ENCODE measurements around the gene NTSR1. TPM values are rescaled to one million over a fixed set of nuclear protein-coding genes. Genes with fewer than 3 reads are reported as not detected.

The NTSR1 gene
- total and polyA plus RNA-seq, 4 donors, result 0.03 to 0.33 (median 0.08) TPM; not detected in 1

DNA sequence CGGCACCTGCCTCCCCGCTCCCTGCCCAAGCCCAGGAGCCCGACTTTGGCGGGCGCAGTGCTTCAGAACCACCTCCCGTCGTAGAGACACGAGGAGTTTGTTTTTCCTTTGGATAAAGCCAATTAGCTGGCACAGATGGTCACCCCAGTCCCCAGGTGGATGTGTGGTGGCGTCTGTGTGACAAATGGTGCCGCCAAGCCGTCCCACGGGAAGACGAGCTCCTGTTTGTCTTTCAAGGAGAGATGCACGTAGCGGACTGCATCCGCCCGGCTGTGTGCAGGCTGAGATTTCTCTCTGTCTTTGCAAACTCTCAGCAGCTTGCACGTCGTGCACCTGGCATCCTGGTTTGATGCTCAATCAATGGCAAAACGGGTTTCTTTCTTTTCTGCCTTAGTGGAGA, 71.6 kb downstream of the NTSR1 start:
- Histone ChIP-seq H3K4me1 (ENCODE audit: control insufficient read depth in 4 of 4, insufficient read depth in 4 of 4, low read length in 3 of 4) (peaks cover 0 to 9% (median 4%) of the 10 kb centered on the region in 4 donors), H3K9ac (ENCODE audit: low read depth in 1 of 2, low read length in 2 of 2) (no peak overlapping the region), H3K27me3 (ENCODE audit: control insufficient read depth in 4 of 4, insufficient read depth in 4 of 4, low read length in 3 of 4) (no peaks in the 10 kb centered on the region), H3K4me3 (ENCODE audit: low read depth in 1 of 3, low read length in 3 of 3) (no peak overlapping the region), H3K27ac (ENCODE audit: low read depth in 1 of 2, low read length in 2 of 2) (no peak overlapping the region), H3K9me3 (ENCODE audit: control insufficient read depth in 4 of 4, low read length in 3 of 4) (no peaks in the 10 kb centered on the region), H3K36me3 (ENCODE audit: control insufficient read depth in 4 of 4, insufficient read depth in 3 of 4, low read depth in 1 of 4, low read length in 3 of 4) (no peaks in the 10 kb centered on the region)
- TF ChIP-seq RXRA (IDR thresholded peaks at IDR 0.05) (no peak), NR2F2 (IDR thresholded peaks at IDR 0.05) (no peak), FOXA1 (IDR thresholded peaks at IDR 0.05) (no peak), RAD21 (IDR thresholded peaks at IDR 0.05) (no peak), YY1 (IDR thresholded peaks at IDR 0.05) (no peak), SP1 (IDR thresholded peaks at IDR 0.05) (no peak), FOXA2 (IDR thresholded peaks at IDR 0.05) (no peak), ZBTB33 (IDR thresholded peaks at IDR 0.05) (no peak), HNF4A (conservative IDR thresholded peaks at IDR 0.05) (no peak), GABPA (IDR thresholded peaks at IDR 0.05 in 1 of 2, conservative IDR thresholded peaks at IDR 0.05 in 1 of 2) (no peak), HNF4G (IDR thresholded peaks at IDR 0.05) (no peak)
- TF ChIP-seq, protein P1, sequence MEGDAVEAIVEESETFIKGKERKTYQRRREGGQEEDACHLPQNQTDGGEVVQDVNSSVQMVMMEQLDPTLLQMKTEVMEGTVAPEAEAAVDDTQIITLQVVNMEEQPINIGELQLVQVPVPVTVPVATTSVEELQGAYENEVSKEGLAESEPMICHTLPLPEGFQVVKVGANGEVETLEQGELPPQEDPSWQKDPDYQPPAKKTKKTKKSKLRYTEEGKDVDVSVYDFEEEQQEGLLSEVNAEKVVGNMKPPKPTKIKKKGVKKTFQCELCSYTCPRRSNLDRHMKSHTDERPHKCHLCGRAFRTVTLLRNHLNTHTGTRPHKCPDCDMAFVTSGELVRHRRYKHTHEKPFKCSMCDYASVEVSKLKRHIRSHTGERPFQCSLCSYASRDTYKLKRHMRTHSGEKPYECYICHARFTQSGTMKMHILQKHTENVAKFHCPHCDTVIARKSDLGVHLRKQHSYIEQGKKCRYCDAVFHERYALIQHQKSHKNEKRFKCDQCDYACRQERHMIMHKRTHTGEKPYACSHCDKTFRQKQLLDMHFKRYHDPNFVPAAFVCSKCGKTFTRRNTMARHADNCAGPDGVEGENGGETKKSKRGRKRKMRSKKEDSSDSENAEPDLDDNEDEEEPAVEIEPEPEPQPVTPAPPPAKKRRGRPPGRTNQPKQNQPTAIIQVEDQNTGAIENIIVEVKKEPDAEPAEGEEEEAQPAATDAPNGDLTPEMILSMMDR (IDR thresholded peaks at IDR 0.05; ENCODE audit: low read depth, low read length, missing input control), result no peak
- TF ChIP-seq, protein P2, sequence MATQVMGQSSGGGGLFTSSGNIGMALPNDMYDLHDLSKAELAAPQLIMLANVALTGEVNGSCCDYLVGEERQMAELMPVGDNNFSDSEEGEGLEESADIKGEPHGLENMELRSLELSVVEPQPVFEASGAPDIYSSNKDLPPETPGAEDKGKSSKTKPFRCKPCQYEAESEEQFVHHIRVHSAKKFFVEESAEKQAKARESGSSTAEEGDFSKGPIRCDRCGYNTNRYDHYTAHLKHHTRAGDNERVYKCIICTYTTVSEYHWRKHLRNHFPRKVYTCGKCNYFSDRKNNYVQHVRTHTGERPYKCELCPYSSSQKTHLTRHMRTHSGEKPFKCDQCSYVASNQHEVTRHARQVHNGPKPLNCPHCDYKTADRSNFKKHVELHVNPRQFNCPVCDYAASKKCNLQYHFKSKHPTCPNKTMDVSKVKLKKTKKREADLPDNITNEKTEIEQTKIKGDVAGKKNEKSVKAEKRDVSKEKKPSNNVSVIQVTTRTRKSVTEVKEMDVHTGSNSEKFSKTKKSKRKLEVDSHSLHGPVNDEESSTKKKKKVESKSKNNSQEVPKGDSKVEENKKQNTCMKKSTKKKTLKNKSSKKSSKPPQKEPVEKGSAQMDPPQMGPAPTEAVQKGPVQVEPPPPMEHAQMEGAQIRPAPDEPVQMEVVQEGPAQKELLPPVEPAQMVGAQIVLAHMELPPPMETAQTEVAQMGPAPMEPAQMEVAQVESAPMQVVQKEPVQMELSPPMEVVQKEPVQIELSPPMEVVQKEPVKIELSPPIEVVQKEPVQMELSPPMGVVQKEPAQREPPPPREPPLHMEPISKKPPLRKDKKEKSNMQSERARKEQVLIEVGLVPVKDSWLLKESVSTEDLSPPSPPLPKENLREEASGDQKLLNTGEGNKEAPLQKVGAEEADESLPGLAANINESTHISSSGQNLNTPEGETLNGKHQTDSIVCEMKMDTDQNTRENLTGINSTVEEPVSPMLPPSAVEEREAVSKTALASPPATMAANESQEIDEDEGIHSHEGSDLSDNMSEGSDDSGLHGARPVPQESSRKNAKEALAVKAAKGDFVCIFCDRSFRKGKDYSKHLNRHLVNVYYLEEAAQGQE (IDR thresholded peaks at IDR 0.05), result no peak
- DNase-seq (ENCODE audit: low spot score), result no peak
- WGBS, result 75% methylated on average over 20 of the region's 20 CpGs

DNA sequence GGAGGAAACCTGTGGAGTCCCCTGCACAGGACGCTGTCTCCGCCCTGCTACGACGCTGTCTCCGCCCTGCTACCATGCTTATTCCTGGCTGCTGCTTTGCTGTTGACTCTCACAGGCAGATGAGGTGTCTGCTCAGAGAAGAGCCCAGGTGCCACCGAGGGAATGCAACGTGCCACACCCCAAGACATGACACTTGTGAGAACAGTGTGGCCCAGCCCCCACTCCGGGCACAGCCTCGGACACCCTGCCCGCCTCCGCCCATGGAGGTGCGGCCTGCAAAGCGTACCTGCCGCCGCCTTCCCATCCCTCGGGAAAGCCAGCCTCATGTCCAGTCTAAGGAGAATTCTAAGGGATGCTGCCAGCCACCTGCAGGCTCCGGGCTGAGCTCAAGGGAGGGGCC, 72.1 kb downstream of the NTSR1 start:
- no peak overlapping the region for H3K27ac ChIP-seq (ENCODE audit: low read depth in 1 of 2, low read length in 2 of 2)
- H3K27me3 ChIP-seq (ENCODE audit: control insufficient read depth in 4 of 4, insufficient read depth in 4 of 4, low read length in 3 of 4), result no peaks in the 10 kb centered on the region
- DNase-seq (ENCODE audit: low spot score), result no peak
- no peaks in the 10 kb centered on the region for H3K36me3 ChIP-seq (ENCODE audit: control insufficient read depth in 4 of 4, insufficient read depth in 3 of 4, low read depth in 1 of 4, low read length in 3 of 4)
- H3K4me3 ChIP-seq (ENCODE audit: low read depth in 1 of 3, low read length in 3 of 3), result no peak overlapping the region
- 78% methylated on average over 17 of the region's 17 CpGs for WGBS
- peaks cover 0 to 8% (median 2%) of the 10 kb centered on the region in 4 donors for H3K4me1 ChIP-seq (ENCODE audit: control insufficient read depth in 4 of 4, insufficient read depth in 4 of 4, low read length in 3 of 4)
- TF ChIP-seq RAD21 (IDR thresholded peaks at IDR 0.05) (no peak), FOXA2 (IDR thresholded peaks at IDR 0.05) (no peak), YY1 (IDR thresholded peaks at IDR 0.05) (no peak)
- H3K9ac ChIP-seq (ENCODE audit: low read depth in 1 of 2, low read length in 2 of 2), result no peak overlapping the region
- no peaks in the 10 kb centered on the region for H3K9me3 ChIP-seq (ENCODE audit: control insufficient read depth in 4 of 4, low read length in 3 of 4)
